Muscle of leg (tissue), 11 donors: Measurements from ENCODE around the gene OFD1. TPM values are rescaled to one million over a fixed set of nuclear protein-coding genes. Genes with fewer than 3 reads are reported as not detected.

Source experiments
- DNase-seq: peaks from one replicate; pipeline ENCODE4 v3.0.0; 2013
- H3K27ac ChIP-seq: one replicate; pipeline ENCODE4 v1.5.1; 2013; ENCODE audit warnings: mild to moderate bottlenecking, low read length, control low read depth
- H3K27me3 ChIP-seq: one replicate; pipeline ENCODE4 v1.6.1; 2013; ENCODE audit warnings: low read length; ENCODE audit not compliant: control insufficient read depth, insufficient read depth
- H3K36me3 ChIP-seq: one replicate; pipeline ENCODE4 v1.6.1; 2013; ENCODE audit warnings: low read length; ENCODE audit not compliant: control insufficient read depth, insufficient read depth
- H3K4me1 ChIP-seq: one replicate; pipeline ENCODE4 v1.6.1; 2013; ENCODE audit warnings: low read length; ENCODE audit not compliant: control insufficient read depth, insufficient read depth
- H3K4me3 ChIP-seq: one replicate; pipeline ENCODE4 v1.5.1; 2013; ENCODE audit warnings: low read length, control low read depth
- H3K9me3 ChIP-seq: replicated peaks from 2 replicates; pipeline ENCODE4 v1.6.1; 2013; ENCODE audit warnings: low read depth, low read length; ENCODE audit not compliant: control insufficient read depth
- WGBS: methylation state at CpG from one replicate; pipeline ENCODE4 v1.1.5; 2013; ENCODE audit warnings: missing lambda C conversion rate; ENCODE audit not compliant: insufficient coverage; 5-methylcytosine and 5-hydroxymethylcytosine counted together
- polyA plus RNA-seq, 8 donors: library from polyadenylated mRNA; unstranded; fragments of 120-200 nt; gene quantifications; one replicate each; pipeline versions ENCODE4 v1.2.1 to v1.2.3, GENCODE V29; 2013; ENCODE audit warnings: inconsistent platforms in 1 of 8, low replicate concordance in 1 of 8; ENCODE audit not compliant: insufficient read length in 8 of 8, insufficient read depth in 1 of 8
- total RNA-seq: library from RNA; stranded (reverse); fragments of 120-200 nt; gene quantifications from one replicate; pipeline ENCODE4 v1.2.4, GENCODE V29; 2013

The OFD1 gene
- total and polyA plus RNA-seq, 9 donors = 14.1 to 24.5 (median 17.1) TPM

- DNase-seq = no peak
Observed at GRCh38 chrX:13702111-13702789, 32.3 kb upstream of the OFD1 start.

DNA sequence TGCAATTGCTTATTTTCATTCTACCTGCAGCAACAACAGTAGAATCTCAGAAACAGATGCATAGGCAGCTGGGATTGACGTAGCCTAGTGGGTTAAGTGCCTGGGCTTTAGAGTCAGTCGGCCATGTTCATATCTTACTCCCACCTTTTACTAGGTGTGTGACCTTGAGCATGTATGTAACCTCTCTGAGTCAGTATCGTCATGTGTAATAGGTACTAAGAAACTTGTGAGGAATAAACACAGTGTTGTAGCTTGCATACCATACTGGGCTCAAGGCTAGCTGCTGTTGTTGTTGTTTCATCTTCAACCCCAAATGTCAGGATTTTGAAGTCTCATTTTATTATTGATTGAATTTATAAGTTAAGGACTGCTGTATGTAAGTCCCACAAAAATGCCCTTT is 31.4 kb upstream of the OFD1 start:
- DNase-seq = no peak
- peaks cover 4% of the 10 kb centered on the region for H3K4me1 ChIP-seq
- WGBS = no CpG with 5 or more reads among the region's 3 CpGs
- peaks cover 10% of the 10 kb centered on the region for H3K36me3 ChIP-seq
- no peak overlapping the region for H3K27ac ChIP-seq
- no peak overlapping the region for H3K4me3 ChIP-seq
- peaks cover 26% of the 10 kb centered on the region for H3K27me3 ChIP-seq
- no peaks in the 10 kb centered on the region for H3K9me3 ChIP-seq

More at GRCh38 chrX:13702111-13702789, 32.3 kb upstream of the OFD1 start:
- 47% methylated on average over 2 of the region's 5 CpGs for WGBS
- H3K27ac ChIP-seq = no peak overlapping the region
- no peak overlapping the region for H3K4me3 ChIP-seq
- H3K36me3 ChIP-seq = peaks cover 5% of the 10 kb centered on the region
- peaks cover 23% of the 10 kb centered on the region for H3K27me3 ChIP-seq
- H3K4me1 ChIP-seq = peaks cover 4% of the 10 kb centered on the region
- no peaks in the 10 kb centered on the region for H3K9me3 ChIP-seq

DNA sequence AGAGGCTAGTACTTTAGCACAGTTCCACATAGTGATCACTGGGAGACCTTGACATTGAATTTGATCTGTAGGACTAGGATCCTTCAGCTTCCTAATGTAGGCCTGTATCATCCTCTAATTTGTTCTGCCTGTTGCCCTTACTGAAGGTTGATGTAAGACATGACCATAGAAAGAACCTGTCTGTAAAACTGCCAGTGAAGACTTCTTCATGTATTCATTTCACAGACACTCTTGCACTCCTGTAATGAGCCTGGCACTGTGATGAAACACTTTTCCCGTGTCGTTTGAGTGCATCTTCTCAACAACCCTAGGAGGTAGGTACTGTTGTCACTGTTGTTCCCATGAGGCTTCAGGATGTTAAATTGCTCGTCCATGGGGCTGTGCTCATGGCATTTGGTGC is 31.0 kb upstream of the OFD1 start:
- WGBS = no CpG with 5 or more reads among the region's 3 CpGs
- Histone ChIP-seq H3K27me3 (peaks cover 28% of the 10 kb centered on the region), H3K4me3 (no peak overlapping the region), H3K36me3 (peaks cover 10% of the 10 kb centered on the region), H3K27ac (no peak overlapping the region), H3K9me3 (no peaks in the 10 kb centered on the region), H3K4me1 (peaks cover 4% of the 10 kb centered on the region)
- DNase-seq = no peak

DNA sequence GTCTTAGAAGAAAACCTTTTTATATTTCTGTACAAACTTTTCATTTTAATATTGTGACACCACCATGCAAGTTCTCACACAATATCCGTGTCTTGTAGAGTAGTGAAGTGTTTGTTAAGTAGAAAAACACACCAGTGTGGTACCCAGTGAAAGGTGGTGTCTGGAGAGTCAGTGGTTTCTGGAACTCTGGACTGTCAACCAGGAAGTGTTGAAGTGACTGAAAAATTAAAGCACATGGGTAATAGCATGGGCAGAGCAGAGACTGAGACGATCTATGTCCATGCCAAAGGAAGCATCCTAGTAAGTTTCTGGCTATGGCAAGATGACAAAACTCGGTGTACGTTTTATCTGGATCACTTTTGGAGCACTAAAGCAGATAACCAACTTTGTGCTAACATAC is 23.4 kb upstream of the OFD1 start:
- 88% methylated on average over 3 of the region's 4 CpGs for WGBS
- H3K27ac ChIP-seq = no peak overlapping the region
- H3K27me3 ChIP-seq = peaks cover 10% of the 10 kb centered on the region
- no peaks in the 10 kb centered on the region for H3K4me1 ChIP-seq
- H3K4me3 ChIP-seq = no peak overlapping the region
- H3K9me3 ChIP-seq = no peaks in the 10 kb centered on the region
- peaks cover 14% of the 10 kb centered on the region for H3K36me3 ChIP-seq
- no peak for DNase-seq

DNA sequence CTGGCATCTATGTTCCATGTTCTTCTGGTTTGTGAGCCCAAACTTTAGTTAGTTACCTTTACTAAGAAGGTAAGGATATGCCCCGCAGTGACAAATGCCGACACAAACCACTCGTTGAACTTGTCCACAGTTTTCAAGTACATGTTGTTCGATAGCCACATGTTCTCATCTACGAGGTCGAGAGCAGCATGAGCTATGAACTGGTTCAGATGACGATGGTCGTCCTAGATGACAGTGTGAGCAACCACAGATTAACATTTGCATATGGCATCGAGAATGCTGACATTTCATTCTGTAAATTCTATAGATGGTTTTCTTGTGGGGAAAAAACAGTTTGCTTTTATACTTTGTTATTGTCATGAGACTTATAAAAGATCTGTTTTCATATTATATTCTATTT is 18.1 kb upstream of the OFD1 start:
- Histone ChIP-seq H3K27me3 (peaks cover 10% of the 10 kb centered on the region), H3K36me3 (peaks cover 17% of the 10 kb centered on the region), H3K4me3 (no peak overlapping the region), H3K27ac (no peak overlapping the region), H3K4me1 (peaks cover 5% of the 10 kb centered on the region), H3K9me3 (no peaks in the 10 kb centered on the region)
- no peak for DNase-seq
- WGBS = 95% methylated on average over 4 of the region's 9 CpGs

DNA sequence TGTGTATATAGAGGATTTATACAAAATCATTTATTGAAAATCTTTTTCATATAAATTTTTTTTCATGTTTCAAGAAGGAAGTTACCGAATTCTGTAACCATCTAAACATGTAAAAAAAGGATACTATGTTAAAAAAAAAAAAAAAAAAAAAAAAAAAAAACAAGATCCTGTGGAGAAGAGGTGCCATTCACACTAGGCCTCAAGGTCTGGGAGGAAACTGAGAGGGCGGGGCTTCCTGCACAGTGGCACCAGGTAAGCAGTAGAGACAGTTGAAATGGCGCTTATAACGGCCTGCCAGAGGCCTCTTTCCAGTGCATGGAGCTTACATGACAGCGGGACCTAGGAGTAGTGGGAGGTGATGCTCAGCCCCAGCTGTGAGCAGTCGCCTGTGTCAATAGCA is 17.6 kb upstream of the OFD1 start:
- no peak for DNase-seq
- Histone ChIP-seq H3K4me3 (no peak overlapping the region), H3K36me3 (peaks cover 12% of the 10 kb centered on the region), H3K9me3 (no peaks in the 10 kb centered on the region), H3K4me1 (peaks cover 7% of the 10 kb centered on the region), H3K27me3 (peaks cover 6% of the 10 kb centered on the region), H3K27ac (no peak overlapping the region)
- WGBS = 98% methylated on average over 5 of the region's 6 CpGs

DNA sequence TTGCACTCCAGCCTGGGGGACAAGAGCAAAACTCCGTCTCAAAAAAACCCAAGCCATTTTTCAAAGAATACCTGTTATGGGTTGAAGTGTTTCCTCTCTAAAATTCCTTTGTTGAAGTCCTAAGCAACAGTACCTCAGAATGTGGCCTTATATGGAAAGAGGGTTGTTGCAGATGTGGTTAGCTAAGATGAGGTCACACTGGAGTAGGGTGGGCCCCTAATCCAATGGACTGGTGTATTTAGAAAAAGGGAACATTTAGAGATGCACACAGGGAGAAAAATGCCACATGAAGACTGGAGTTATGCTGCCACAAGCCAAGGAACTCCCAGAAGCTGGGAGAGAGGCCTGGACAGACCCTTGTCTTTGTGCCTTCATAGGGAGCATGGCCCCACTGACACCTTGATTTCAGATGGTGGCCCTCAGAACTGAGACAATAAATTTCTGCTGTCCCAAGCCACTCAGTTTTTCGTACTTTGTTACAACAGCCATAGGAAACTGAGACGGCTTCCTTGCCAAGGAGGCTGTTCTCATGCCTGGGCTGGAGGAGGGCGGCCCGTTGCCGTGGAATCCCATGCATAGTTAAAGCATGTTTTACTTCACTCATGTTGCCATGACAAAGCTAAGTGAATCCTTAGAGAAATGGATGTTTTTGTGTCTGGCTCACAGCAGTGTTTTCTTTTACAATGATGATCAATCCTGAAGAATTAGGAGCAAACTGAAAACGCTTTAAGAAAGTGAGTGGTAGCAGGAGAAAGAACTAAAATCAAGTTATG is 16.7 kb upstream of the OFD1 start:
- Histone ChIP-seq H3K4me3 (no peak overlapping the region), H3K27me3 (peaks cover 6% of the 10 kb centered on the region), H3K27ac (peak overlapping the region; percentile 85), H3K9me3 (no peaks in the 10 kb centered on the region), H3K36me3 (peaks cover 11% of the 10 kb centered on the region), H3K4me1 (peaks cover 7% of the 10 kb centered on the region)
- peak; percentile 89 for DNase-seq
- 49% methylated on average over 3 of the region's 7 CpGs for WGBS

DNA sequence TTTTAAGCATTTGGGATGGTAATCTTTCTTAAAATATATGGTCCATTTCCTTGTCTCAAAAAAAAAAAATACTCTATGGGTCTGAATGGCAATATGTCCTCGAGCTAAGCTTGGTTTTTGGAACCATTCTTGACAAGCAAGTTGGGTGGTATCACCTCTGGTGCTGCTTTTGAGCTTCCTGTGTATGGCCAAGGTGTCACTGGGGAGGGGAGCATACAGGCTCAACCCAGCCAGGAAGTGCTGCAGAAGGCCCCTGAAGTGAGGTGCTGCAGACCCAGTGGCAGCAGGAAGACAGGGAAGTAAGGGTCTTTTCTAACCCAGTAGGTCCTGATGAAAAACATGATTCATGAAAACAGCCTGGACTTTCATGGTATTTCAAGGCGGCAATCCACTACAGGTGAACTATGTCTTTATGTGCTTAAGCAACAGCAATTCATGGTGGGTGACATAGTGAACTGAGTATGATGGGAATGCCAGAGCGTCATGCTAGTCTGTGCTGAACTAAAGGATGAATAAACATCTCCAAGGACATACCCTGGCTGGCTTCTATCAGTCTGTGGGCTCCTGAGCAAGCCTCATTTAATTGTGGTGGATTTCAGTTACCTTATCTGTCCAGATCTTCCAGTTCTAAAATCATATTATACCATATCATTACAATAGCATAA is 15.2 kb upstream of the OFD1 start:
- DNase-seq = no peak
- 89% methylated on average over 1 of the region's 3 CpGs for WGBS
- peaks cover 11% of the 10 kb centered on the region for H3K36me3 ChIP-seq
- no peaks in the 10 kb centered on the region for H3K9me3 ChIP-seq
- no peak overlapping the region for H3K4me3 ChIP-seq
- peaks cover 7% of the 10 kb centered on the region for H3K4me1 ChIP-seq
- no peak overlapping the region for H3K27ac ChIP-seq
- H3K27me3 ChIP-seq = peaks cover 6% of the 10 kb centered on the region

- peak overlapping the region; percentile 73 for H3K27ac ChIP-seq
- no peak for DNase-seq
- H3K4me3 ChIP-seq = no peak overlapping the region
- H3K4me1 ChIP-seq = peaks cover 7% of the 10 kb centered on the region
- no CpG with 5 or more reads among the region's 4 CpGs for WGBS
- H3K9me3 ChIP-seq = no peaks in the 10 kb centered on the region
- peaks cover 11% of the 10 kb centered on the region for H3K36me3 ChIP-seq
- H3K27me3 ChIP-seq = peaks cover 6% of the 10 kb centered on the region
Observed at GRCh38 chrX:13721371-13721770, 13.2 kb upstream of the OFD1 start.

DNA sequence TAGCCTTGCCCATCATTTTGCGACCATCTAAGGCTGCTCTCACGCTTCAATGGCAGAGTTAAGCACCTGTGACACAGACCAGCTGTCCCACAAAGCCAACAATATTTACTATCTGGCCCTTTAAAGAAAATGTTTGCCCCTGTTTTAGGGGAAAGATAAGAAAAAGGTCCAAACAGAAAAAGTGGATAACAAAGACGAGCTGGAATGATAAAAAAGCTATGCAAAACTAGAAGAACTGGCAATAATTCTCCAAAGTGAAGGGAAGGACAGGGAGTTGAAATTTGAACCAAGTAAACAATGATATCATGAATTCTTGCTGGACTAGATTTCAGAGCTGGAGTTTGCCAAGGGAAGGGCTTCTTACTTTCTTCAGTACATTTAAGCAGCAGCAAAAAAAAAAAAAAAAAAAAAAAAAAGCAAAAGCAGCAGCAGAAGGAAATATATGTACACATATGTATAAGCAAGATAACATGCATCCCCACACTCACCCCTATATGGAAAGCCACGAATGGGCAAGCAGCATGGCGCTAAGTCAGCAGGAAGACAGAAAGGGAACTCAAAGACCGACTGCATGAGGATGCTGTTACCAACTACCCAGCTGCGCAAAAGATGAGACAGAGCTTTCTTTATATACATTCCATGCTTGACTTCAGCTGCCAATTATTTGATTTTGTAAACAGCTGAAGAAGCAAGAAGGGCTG is 12.6 kb upstream of the OFD1 start:
- peaks cover 6% of the 10 kb centered on the region for H3K27me3 ChIP-seq
- H3K9me3 ChIP-seq = no peaks in the 10 kb centered on the region
- no peak overlapping the region for H3K4me3 ChIP-seq
- H3K4me1 ChIP-seq = peaks cover 7% of the 10 kb centered on the region
- 23% methylated on average over 2 of the region's 7 CpGs for WGBS
- peak overlapping the region; percentile 73 for H3K27ac ChIP-seq
- peak; percentile 88 for DNase-seq
- H3K36me3 ChIP-seq = peaks cover 11% of the 10 kb centered on the region
